LHCN-M2 (cell line): ENCODE results near the gene COX4I2. TPM values are rescaled to one million over a fixed set of nuclear protein-coding genes. Genes with fewer than 3 reads are reported as not detected.

Source experiments
- DNase-seq: peaks from one replicate; pipeline ENCODE4 v3.0.0-alpha.2; 2012; ENCODE audit warnings: low read depth
- total RNA-seq: library from RNA; depleted of rRNA; stranded (reverse); fragments of >200 nt; gene quantifications from 2 replicates; pipeline ENCODE4 v1.2.3, GENCODE V29; 2014; rRNA removed

The COX4I2 gene
- total RNA-seq, 1 experiment from 2014 or later = not detected

DNA sequence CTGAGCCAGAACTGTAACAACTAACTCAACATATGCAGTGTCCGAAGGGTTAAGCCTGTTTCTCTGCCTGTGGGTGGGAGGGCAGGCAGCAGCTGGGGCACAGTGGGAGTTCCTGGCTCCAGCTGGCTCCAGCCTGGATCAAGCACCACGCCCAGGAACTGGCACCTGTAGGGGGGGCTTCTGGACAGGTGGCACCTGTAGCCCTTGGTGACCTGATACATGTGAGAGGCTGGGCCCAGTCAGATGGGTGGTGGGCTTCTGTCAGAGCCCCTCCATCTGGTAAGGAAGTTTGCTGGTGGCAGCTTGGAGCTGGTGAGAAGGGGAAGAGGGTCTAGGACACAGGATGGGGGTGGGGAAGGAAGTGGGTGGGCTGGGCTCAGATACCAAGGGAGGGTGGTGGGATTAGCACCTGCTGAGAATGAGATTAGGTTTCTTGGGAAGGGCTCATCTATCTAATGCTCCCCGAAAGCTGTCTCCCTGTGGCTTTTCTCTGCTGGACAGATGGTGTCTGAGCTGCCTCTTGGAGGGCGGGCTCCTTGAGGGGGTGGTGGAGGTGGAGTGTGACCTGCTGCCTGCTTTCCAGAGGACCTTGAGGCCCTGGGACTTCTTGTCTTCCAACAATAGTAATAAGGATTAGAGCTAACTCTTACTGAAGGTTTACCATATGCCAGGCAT lies 56.4 kb downstream of the COX4I2 start:
- DNase-seq = peak; percentile 73

Other genes starting within 250 kb of the COX4I2 start
- not detected in 2 replicates for gene DEFB119, start 247.3 kb upstream of the COX4I2 start, total RNA-seq
- gene DEFB121, start 231.7 kb upstream of the COX4I2 start, total RNA-seq = not detected in 2 replicates
- not detected in 2 replicates for gene DEFB123, start 197.3 kb upstream of the COX4I2 start, total RNA-seq
- gene DEFB124, start 162.8 kb upstream of the COX4I2 start, total RNA-seq = not detected in 2 replicates
- not detected in 2 replicates for gene REM1, start 162.6 kb upstream of the COX4I2 start, total RNA-seq
- gene HM13, start 123.5 kb upstream of the COX4I2 start, total RNA-seq = 66.4 and 105 TPM in 2 replicates
- gene ID1, start 32.6 kb upstream of the COX4I2 start, total RNA-seq = 775 and 1,134 TPM in 2 replicates
- gene BCL2L1, start 85.0 kb downstream of the COX4I2 start, total RNA-seq = 328 and 368 TPM in 2 replicates
- gene TPX2, start 101.4 kb downstream of the COX4I2 start, total RNA-seq = 188 and 191 TPM in 2 replicates
- gene MYLK2, start 181.4 kb downstream of the COX4I2 start, total RNA-seq = 0.29 and 0.71 TPM in 2 replicates
- not detected in 2 replicates for gene FOXS1, start 207.7 kb downstream of the COX4I2 start, total RNA-seq
- gene DUSP15, start 232.6 kb downstream of the COX4I2 start, total RNA-seq = 0.11 TPM in 1 of 2 replicates, not detected in the other
- gene TTLL9, start 232.7 kb downstream of the COX4I2 start, total RNA-seq = not detected in 2 replicates